GM12891 (cell line): Measurements from ENCODE around the gene RBM38.

Experiments used
- DNase-seq: peaks from one replicate; pipeline ENCODE4 v3.0.0; 2011; ENCODE audit warnings: low spot score; ENCODE audit not compliant: insufficient read length
- FAIRE-seq: peaks from 2 replicates; lab custom pipeline; 2011; peaks lifted over from hg19 to GRCh38; lab: Jason Lieb, UNC
- PAX5 ChIP-seq: IDR thresholded peaks from 2 replicates; pipeline ENCODE4 v1.6.1; 2011; ENCODE audit warnings: low read length, moderate library complexity, mild to moderate bottlenecking; ENCODE audit not compliant: insufficient read depth, severe bottlenecking
- POLR2A ChIP-seq: IDR thresholded peaks from 2 replicates; pipeline ENCODE4 v1.6.1; 2011; ENCODE audit warnings: low read depth, low read length, control low read depth
- POLR2AphosphoS5 ChIP-seq: IDR thresholded peaks from 2 replicates; pipeline ENCODE4 v1.6.1; 2011; ENCODE audit warnings: low read depth, low read length, control low read depth
- POU2F2 ChIP-seq: IDR thresholded peaks from 2 replicates; pipeline ENCODE4 v1.6.1; 2011; ENCODE audit warnings: low read depth, mild to moderate bottlenecking, control low read depth, low read length, moderate library complexity
- SPI1 ChIP-seq: IDR thresholded peaks from 2 replicates; pipeline ENCODE4 v1.6.1; 2011; ENCODE audit warnings: low read depth, low read length, control low read depth
- TAF1 ChIP-seq: IDR thresholded peaks from 2 replicates; pipeline ENCODE4 v1.6.1; 2011; ENCODE audit warnings: low read depth, low read length, control low read depth

The RBM38 gene

DNA sequence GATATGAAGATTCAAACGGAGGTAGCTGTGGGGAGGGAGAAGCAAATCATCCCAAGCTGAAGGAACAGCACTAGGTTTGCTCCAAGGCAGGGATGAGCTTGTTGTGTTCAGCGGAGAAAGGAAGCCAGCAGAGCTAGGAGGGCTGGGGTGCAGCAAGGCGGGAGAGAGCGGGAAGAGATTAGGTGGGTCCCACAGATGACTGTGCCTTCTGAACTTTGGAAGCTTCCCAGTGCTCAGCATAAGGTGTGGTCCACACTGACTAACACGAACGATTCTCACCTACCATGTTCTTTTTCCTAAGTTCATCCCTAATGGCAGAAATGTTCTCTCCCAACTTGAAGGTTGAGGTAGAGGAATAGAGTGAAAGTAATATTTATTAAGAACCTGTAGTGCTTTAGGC, 38.9 kb upstream of the RBM38 start:
- DNase-seq (no peak), FAIRE-seq (no peak)
- TF ChIP-seq SPI1 (no peak), POLR2AphosphoS5 (no peak), POLR2A (no peak), PAX5 (no peak), POU2F2 (no peak), TAF1 (no peak)

DNA sequence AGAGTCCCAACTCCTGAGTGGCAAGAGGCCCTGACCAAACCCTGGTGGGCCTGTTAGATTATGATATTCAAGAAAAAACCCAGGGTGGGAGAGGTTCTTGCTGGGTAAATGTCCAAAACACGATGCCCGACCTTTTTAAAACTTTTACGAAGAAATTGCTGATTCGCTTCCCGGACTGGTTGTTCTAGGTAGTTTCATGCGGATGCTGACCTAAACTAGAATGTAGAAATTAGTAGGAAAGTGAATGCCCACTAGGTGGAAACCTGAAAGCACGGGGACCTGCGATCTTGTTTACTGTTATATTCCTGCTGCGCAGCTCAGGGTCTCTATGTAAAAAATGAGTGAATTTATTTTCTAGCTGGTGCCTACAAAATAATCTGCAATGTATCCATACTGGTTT, 37.8 kb upstream of the RBM38 start:
- DNase-seq (no peak), FAIRE-seq (no peak)
- TF ChIP-seq POLR2AphosphoS5, result no peak
- TF ChIP-seq TAF1, result no peak
- TF ChIP-seq POLR2A, result no peak
- no peak for TF ChIP-seq SPI1
- no peak for TF ChIP-seq PAX5
- no peak for TF ChIP-seq POU2F2

DNA sequence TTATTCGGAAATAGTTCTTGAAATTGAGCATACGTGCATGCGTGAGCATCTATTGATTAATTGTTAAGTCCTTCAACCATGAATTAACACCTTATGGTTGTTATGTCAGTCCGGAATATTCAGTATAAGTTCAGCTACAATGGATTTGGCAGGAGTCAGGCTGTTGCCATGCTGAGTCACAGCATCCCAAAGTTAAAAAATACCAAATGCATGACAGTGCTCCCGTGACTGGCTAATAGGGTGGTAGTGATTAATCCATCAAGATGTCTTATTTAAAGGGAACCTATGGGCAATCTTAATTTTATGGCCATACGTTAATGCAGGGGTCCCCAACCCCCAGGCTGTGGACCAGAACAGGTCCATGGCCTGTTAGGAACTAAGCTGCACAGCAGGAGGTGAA, 29.7 kb upstream of the RBM38 start:
- DNase-seq (no peak), FAIRE-seq (no peak)
- TF ChIP-seq SPI1, result no peak
- TF ChIP-seq POU2F2, result no peak
- no peak for TF ChIP-seq TAF1
- TF ChIP-seq POLR2AphosphoS5, result no peak
- no peak for TF ChIP-seq POLR2A
- no peak for TF ChIP-seq PAX5

DNA sequence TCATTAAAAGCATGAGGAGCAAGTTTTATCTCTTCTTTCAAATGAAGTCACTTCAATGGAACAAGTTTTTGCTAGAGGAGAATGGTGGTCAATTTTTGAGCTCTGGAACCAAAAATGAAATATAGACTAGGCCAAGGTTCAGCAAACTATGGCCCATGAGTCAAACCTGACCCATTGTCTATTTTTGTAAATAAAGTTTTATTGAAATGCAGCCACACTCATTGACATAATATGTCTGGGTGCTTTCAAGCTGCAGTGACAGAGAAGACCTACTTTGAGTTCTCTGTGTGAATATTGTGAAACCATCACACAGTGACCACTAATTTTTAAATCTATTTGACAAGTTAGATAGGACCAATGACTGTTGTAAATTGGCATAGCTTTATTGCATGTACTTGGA, 26.7 kb upstream of the RBM38 start:
- DNase-seq (no peak), FAIRE-seq (no peak)
- TF ChIP-seq POU2F2 (no peak), PAX5 (no peak), SPI1 (no peak)

DNA sequence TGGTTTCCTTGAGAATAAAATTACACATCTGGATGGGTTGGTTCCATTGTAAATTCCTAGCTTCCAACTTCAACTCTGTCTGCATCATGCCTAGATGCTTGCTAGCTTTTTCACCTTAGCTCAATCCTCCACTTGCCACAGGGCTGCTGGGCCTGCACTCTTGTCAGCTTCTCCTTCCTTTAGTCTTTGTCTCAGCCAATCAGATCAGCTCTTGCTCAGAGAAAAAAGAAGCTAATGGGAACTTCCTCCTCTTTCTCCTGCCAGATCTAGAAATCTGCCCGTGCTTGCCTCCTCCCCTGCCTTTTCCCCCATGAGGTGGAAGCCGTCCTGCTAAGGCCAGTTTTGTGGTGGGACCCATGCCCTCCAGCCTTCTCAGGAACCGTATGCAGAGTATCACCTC, 21.6 kb upstream of the RBM38 start:
- FAIRE-seq (no peak), DNase-seq (no peak)
- TF ChIP-seq PAX5 (no peak), TAF1 (no peak), POLR2A (no peak), POU2F2 (no peak), POLR2AphosphoS5 (no peak), SPI1 (no peak)

DNA sequence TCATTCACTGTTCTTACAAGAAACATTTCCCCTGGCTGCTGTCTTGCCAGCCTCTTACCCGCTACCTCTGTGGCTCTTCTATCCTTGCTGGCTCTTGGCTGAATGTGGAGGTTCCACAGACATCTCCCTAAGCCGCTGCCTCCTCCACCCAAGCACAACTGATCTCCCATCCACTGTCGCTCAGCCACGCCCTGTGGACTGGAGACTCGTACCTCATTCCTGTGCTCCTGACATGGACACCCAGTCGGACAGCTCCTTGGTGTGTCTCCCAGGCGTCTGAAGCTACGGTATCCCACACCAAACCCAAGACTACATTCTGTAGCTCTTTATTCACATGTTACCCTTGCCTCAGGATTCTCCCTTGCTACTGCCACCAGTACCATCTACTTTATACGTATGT, 20.9 kb upstream of the RBM38 start:
- no peak for FAIRE-seq
- no peak for DNase-seq
- no peak for TF ChIP-seq SPI1
- TF ChIP-seq POLR2A, result no peak

DNA sequence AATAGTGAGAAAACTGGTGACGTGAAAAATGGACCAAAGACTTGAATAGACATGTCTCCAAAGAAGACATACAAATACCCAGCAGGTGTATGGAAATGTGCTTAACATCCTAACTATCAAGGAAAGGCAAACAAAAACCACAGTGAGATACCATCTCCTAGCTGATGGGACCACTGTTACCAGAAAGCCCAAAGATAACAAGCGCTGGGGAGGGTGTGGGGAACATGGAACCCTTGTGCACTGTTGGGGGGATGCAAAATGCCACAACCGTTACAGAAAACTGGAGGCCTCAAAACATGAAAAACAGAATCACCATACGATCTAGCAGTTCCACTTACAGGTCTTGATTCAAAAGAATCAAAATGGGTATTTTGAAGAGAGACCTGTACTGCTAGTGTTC, 19.8 kb upstream of the RBM38 start:
- FAIRE-seq (no peak), DNase-seq (no peak)
- no peak for TF ChIP-seq PAX5
- no peak for TF ChIP-seq TAF1
- TF ChIP-seq POU2F2, result no peak
- TF ChIP-seq POLR2A, result no peak
- no peak for TF ChIP-seq POLR2AphosphoS5
- no peak for TF ChIP-seq SPI1

DNA sequence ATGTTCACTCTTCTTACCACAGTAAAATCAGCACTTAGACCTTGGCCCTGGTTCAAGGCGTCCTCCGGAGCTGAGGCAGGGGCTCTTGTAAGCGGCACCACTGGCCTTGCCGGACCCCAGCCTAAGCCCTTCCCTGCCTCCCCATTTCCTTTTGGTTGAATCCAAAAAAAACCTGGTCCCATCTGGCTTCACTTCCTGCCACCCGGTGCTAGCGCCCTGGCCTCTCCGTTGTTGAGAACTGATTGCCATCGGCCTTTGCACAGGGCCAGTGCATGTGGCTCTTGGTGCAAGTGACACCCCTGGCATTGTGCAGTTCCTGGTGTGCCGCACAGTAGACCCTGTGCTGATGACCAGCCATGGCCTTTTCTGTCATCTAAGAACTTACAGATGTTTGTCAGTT, 19.0 kb upstream of the RBM38 start:
- FAIRE-seq (no peak), DNase-seq (no peak)
- TF ChIP-seq POU2F2 (no peak), PAX5 (no peak), SPI1 (no peak), TAF1 (no peak), POLR2A (no peak), POLR2AphosphoS5 (no peak)

DNA sequence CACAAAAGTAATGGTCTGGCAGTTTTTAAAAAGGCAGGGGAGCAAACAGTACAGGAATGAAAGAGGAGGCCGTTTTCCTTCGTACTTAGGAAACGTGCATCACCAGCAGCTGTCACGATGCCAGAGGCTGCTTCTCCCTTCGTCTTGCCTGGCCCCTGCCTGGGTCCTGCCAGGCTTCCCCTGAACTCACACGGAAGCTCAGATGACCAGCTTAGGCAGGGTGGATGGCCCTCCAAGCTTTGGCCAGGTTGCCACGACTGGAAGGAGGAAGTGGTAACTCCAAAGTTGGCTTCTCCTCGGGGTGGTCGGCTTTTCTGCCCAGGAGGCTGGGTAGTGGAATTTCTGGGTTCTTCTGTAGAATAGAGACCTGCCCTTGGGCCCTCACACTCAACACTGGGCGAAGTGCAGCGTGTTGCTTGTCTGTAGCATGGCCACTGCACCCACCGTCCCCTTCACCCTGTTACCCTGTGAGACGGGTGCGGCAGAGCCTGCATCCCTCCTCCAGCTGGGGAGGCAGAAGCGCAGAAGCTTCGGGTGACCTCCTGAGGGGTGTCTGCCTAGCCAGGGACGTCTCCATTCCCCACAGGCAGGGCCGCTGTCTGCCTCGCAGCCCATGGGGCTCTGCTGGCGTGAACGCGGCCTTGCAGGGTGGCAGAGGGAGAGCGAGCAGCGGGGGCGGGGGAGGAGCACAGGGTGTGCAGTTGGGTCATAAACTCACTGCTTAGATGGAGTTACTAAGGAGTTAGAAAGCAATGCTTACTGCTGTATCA, 18.4 kb upstream of the RBM38 start:
- no peak for TF ChIP-seq PAX5
- FAIRE-seq (no peak), DNase-seq (no peak)

DNA sequence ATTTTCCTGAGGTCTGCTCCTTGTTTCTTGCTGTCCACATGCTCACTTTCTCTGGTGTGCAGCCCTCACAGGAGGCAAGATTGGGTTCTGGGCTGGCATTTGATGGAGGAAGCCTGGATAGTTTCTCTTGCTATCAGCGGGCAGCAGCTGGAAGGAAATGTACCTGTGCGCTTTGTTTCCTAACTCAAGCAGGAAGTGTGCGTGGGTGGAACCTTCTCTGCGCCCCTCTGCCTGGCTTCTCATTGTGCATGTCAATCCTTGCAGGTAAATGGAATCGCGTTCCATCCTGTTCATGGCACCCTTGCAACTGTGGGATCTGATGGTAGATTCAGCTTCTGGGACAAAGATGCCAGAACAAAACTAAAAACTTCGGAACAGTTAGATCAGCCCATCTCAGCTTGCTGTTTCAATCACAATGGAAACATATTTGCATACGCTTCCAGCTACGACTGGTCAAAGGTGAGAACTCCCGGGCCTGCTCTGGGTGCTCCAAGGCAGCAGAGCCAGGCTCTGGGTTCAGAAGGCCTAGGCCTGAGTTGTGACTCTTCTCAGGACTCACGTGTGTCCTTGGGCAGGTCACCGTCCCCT, 16.8 kb upstream of the RBM38 start:
- TF ChIP-seq SPI1, result no peak
- TF ChIP-seq POLR2AphosphoS5, result no peak
- FAIRE-seq, result no peak
- DNase-seq, result no peak
